ENCODE measurements around the gene GRB10.

The GRB10 gene

GRCh38 chr7:50688226-50688590 lies 94.5 kb downstream of the GRB10 start:
- no peak for DNase-seq (ENCODE audit: low read depth)

DNA sequence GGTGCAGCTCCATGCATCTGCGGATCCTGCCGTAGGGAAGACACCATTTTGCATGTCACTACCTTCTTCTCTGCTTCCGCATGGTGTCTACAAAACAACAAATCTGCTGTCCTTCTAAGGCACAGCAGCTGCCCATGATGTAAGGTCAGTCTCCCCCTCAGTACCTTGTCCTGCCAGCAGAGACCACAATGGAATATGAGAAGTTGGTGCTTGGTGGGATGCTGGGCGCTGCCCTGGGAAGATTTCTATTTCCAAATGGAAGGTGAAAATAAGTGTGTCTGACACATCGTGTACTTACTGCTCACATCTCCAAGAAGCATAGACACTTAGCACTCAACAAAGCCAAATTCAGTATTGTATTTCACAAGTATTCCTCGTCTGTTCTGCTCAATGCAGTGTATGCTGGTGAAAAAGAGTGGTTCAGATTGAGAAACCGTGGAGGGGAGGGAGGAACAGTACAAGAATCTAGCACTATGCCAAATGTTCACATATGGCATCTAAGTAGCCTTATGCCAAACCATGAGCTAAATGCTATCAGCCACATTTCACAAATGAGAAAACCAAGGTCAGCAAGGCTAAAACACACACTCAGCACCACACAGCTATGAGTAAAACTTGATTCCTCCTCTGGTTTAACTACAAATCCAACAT lies 95.0 kb downstream of the GRB10 start:
- no peak for DNase-seq (ENCODE audit: low read depth)

DNA sequence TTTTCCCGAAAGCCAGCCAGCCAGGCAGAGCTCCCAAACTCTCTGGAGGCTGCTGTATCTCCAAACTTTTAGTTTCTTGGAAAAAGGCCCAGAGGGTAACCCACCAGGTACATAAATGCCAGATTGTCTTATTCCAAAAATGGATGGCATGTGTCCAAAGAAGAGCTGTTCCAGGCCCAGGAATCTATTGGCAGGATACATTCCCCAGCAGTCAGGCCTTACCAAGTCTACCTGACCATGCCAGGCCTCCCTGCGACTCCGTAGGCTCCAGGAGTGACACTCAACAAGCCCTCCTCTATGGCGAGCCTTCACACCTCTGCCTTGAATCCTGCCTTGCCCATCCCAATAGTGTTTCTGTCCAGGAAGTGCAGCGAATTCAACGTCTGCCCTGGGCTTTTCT lies 95.6 kb downstream of the GRB10 start:
- DNase-seq (ENCODE audit: low read depth) = no peak

DNA sequence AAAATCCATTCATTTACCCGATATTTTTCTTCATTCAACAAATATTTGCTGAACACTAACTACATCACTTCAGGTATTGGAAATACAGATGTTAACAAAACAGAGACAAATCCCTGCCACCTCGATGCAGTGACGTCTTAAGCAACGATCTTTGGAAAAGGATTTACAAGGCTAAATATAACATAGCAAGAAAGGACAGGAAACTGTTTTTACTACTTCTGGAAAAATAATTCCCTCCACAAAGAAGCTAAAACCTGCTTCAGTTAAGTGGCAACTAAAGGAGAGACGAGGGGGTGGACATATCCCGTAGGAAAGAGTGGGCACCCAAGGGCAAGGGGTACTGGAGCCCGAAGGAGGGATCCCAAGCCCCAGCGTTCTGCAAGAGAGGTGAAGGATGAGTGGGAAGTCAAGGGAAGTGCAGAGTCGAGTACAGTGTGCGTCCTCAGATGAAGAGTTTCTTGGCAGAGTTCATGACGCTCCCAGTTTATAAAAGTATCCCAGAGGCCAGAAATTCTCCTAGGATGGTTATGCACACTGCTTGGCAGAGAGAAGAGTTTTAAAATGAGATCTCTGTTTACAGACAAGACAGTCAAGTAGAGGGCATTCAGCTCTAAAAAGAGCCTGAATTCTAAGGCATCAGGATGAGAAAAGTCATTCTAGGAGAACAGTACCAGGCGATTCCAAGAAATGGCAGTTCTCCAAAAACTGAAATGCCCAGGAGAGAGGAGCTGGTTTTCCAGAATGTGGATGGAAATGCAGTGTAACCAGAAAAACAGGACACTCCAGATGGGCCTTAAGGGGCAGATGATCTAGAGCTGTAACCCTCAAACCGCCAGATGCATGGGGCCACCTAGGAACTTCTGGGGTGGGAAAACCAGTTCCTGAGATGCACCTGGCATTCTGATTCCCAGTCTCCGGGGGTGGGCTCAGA lies 97.3 kb downstream of the GRB10 start:
- DNase-seq (ENCODE audit: low read depth) = no peak

- DNase-seq (ENCODE audit: low read depth) = no peak
These were observed 98.0 kb downstream of the GRB10 start for GRCh38 chr7:50684713-50685075.

DNA sequence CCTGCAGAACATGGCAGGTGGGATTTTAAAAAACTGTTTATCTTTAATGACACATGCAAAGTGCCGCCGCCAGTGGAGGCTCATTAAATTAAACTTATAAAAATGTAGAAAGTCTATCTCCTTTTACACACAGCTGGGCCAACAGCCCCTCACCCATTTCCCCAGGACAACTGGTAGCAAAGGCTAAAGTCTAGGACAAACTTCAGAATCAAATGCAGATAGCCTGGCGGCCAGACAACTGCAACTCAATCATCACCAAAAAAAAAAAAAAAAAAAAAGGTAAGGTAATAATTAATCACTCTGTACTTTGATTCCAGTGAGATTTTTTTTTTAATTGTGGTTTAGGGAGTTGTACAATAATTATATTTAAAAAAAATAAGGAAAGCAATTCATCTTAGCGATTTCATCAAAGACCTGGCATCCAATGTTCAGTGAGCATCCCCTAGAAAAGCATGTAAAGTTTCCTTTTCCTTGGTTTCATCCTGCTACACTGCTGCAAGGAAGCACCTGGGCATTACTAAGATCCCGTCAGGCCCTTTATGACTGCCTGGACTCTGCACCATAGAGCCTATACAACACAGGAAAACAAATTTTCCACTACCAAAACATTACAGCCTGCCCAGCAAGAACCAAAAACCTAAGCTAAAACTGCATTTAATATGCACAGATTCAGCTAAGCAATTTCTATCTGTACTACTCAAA lies 98.5 kb downstream of the GRB10 start:
- no peak for DNase-seq (ENCODE audit: low read depth)

GRCh38 chr7:50682573-50682972 lies 100.1 kb downstream of the GRB10 start:
- DNase-seq (ENCODE audit: low read depth) = no peak

DNA sequence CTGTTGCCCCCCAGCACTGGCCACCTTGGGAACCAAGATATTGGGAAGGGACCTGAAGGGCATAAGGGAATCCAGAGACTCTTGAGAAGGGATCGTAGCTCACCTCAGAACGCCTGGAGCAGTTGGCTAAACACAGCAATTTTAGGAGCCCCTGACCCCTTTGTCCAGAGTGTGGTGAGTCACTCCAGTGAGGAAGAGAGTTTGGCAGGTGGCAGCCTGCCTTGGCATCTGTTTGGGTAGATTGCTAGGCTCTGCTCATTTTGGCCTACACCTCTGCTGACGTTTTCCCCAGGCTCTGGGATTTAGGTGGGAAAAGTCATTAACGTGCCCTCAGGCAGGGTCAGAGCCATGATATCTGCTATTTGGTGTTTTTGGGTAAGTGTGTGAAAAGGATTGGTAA lies 100.6 kb downstream of the GRB10 start:
- no peak for DNase-seq (ENCODE audit: low read depth)

GRCh38 chr7:50681432-50682045 lies 101.2 kb downstream of the GRB10 start:
- DNase-seq (ENCODE audit: low read depth) = no peak

DNA sequence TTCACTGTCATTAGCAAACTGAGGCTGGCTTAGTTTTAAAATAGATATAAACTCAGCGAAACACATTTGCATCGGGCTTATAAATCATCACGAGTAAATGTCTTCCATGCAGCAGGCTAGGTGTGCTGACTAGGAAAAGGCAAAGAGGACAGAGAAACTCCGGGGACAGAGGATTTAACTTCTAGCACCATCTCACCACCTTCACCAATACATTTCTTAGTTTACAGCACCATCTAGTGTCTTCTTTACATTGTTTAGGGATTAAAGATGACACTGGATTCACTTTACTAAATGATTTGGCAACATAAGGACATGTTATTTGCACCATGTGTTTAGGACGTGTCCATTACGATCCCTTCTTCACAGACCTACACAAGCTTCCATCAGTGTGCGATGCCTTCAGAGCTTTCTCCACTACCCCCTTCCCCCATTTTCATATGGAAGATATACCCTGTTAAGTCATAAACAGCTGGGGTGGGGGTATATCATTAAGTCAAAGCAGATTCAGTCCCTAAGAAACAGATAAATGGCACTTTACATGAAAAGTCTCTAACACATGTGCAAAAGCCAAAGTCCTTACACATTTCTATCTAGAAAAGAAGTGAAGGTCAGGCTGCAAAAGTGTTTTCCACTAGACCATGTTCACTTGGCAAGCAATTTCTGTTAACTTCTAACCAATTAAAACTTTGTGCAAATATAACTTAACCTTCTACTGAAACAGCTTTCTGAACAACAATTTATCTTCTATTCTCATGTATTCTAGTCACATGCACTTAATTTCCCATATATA lies 103.3 kb downstream of the GRB10 start:
- no peak for DNase-seq (ENCODE audit: low read depth)

DNA sequence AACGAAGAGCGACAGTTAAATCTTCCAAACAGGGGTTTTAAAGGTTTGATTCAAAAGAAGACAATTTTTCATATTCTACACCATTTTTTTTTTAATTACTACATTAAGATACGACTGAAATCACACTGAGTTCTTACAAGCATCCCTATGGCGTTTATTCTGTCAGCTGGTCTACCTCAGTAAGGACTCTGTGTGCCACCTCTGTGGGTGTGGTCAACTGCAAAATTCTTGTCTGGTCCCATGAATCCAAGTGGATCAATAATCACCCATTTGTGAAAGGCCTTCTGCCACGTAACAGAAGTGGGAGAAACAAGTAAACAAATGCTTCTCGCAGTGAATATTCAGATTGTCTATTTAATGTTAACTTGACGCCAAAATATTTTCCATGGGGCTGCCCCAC lies 104.1 kb downstream of the GRB10 start:
- no peak for DNase-seq (ENCODE audit: low read depth)

DNA sequence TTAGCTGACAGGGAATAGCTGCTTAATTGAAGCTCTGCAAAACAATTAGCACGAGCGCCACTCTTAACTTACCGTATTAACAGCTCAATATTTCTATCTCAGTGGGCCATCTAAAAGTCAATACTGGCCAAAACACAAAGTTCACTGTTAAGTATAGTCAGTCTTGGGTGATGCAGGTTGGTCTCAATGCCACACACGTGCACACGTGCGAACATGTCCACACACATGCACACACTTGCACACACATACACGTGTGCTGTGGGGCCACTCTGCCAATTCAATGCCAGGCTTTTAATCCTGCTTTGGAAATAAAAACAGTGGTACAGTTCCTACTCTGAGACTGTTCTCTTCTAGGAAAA lies 105.1 kb downstream of the GRB10 start:
- DNase-seq (ENCODE audit: low read depth) = no peak

GRCh38 chr7:50676740-50677637 lies 105.7 kb downstream of the GRB10 start:
- DNase-seq (ENCODE audit: low read depth) = no peak

DNA sequence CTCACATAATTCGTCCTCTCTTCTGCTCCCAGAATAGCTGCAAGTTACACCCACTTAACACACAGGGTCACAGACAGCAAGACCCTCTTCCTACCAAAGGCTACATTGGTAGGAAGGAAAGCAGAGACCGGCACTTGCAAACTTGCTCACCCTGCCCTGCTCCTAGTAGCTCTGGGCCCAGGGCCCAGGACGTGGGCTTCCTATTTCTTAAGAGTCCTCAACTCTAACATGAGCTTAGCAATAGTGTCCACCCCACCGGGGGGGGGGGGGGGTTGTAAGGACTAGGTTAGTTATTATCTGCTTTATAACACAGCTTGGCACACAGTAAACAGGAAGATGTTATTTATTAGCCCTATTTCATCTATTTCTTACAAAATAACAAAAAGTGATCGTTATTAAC lies 106.6 kb downstream of the GRB10 start:
- DNase-seq (ENCODE audit: low read depth) = no peak

- no peak for DNase-seq (ENCODE audit: low read depth)
These were observed 107.5 kb downstream of the GRB10 start for GRCh38 chr7:50674896-50675835.

DNA sequence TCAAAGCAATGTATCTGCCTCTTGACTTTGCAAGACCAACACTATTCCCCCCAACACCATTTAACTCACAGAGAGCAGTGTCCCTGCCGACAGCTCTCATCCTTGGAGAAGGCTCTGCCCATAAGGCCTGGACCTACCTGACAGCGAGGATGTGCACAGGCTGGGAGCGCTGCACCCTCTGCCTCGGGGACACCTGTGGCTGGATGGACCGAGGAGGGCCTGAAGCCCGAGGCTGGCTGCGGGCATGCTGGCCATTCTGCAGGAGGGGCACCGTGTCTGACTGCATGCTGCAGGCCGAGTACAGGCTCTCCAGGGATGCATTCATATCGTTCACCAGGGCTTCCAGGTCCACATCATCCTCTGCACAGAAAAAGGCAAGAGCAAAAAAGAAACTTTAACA lies 108.4 kb downstream of the GRB10 start:
- no peak for DNase-seq (ENCODE audit: low read depth)

DNA sequence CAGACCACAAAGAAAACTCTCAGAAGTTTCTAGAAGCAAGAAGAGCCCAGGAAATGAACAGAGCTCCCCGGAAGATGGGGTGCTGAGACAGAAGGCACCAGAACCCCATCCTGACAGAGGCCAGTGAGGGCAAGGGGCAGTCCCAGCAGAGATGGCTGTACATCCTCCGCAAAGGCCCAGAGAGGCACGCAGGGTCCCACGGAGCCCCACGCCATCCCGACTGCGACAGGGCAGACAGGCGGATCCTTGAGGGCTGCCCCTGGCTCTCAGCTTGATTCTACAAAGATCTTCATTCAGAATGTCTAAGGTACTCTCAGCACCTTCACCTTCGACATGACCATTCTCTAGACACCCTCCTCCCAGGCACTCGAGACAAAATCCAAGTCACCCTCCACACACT lies 109.6 kb downstream of the GRB10 start:
- DNase-seq (ENCODE audit: low read depth) = no peak

- no peak for DNase-seq (ENCODE audit: low read depth)
These were observed 110.7 kb downstream of the GRB10 start for GRCh38 chr7:50672045-50672444.

- DNase-seq (ENCODE audit: low read depth) = no peak
These were observed 111.3 kb downstream of the GRB10 start for GRCh38 chr7:50671386-50671785.

GRCh38 chr7:50669890-50670289 lies 112.8 kb downstream of the GRB10 start:
- DNase-seq (ENCODE audit: low read depth) = no peak
